OCI-LY3 (cell line): Measurements from ENCODE around the gene GRIK4.

Source experiments
- CTCF ChIP-seq: fragments of 200-600, 300-600 bp; sonication (generic); IDR thresholded peaks from 2 replicates; pipeline ENCODE4 v1.5.1; 2014; ENCODE audit warnings: antibody characterized with exemption, low read length, low read depth
- EZH2phosphoT487 ChIP-seq: fragments of 200-600 bp; shearing (Covaris generic); IDR thresholded peaks from 2 replicates; pipeline ENCODE4 v1.6.1; 2018; ENCODE audit warnings: antibody characterized with exemption, mixed run types, low read depth

DNA sequence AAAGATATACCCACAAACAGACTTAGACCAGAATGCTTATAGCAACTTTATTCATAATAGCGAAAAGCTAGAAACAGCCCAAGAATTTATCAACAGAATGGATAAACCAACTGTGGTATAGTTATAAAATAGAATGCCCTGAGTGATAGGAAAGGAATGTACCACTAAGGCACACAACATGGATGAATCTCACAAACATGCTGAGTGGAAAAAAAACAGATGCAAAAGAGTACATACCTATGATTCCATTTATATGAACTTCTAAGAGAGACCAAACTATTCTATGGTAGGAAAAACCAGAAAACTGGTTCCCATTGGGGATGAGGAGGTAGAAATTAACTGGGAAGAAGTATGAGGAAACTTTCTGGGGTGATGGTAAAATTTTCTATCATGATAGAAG, 40.4 kb upstream of the GRIK4 start:
- no peak for TF ChIP-seq CTCF
- no peak for TF ChIP-seq EZH2phosphoT487
